Neuronal stem cell (in vitro differentiated cells): ENCODE data around the gene POLE.
A peak's percentile ranks its signal among the peaks of the same experiment; 100 is the strongest.

ENCODE experiments used
- DNase-seq: peaks from one replicate; pipeline ENCODE4 v3.0.0-alpha.2; 2013; ENCODE audit warnings: low spot score
- H2AFZ ChIP-seq: one replicate; pipeline ENCODE4 v1.6.1; 2013; ENCODE audit warnings: mild to moderate bottlenecking, low read length, inconsistent platforms
- H2AK5ac ChIP-seq: 2 replicates; pipeline ENCODE4 v1.6.1; 2013; ENCODE audit warnings: low read depth, mild to moderate bottlenecking, inconsistent platforms, low read length, moderate library complexity, mixed read lengths
- H2BK120ac ChIP-seq: 2 replicates; pipeline ENCODE4 v1.6.1; 2013; ENCODE audit warnings: low read depth, mild to moderate bottlenecking, inconsistent platforms, low read length, moderate library complexity, mixed read lengths
- H2BK12ac ChIP-seq: one replicate; pipeline ENCODE4 v1.6.1; 2013; ENCODE audit warnings: low read length, inconsistent platforms
- H2BK15ac ChIP-seq: 2 replicates; pipeline ENCODE4 v1.6.1; 2013; ENCODE audit warnings: mild to moderate bottlenecking, low read length, inconsistent platforms, mixed read lengths
- H2BK5ac ChIP-seq: one replicate; pipeline ENCODE4 v1.6.1; 2013; ENCODE audit warnings: inconsistent platforms, mild to moderate bottlenecking, low read length, moderate library complexity
- H3K14ac ChIP-seq: one replicate; pipeline ENCODE4 v1.6.1; 2013; ENCODE audit warnings: low read length, inconsistent platforms
- H3K18ac ChIP-seq: 2 replicates; pipeline ENCODE4 v1.6.1; 2013; ENCODE audit warnings: low read length, inconsistent platforms
- H3K23ac ChIP-seq: 2 replicates; pipeline ENCODE4 v1.6.1; 2013; ENCODE audit warnings: low read depth, mild to moderate bottlenecking, mixed read lengths, low read length, inconsistent platforms; ENCODE audit not compliant: poor library complexity
- H3K27ac ChIP-seq: replicated peaks from 3 replicates; pipeline ENCODE4 v1.5.1; 2013; ENCODE audit warnings: low read length, inconsistent platforms
- H3K27me3 ChIP-seq, 3 experiments: 2 replicates each; pipeline ENCODE4 v1.6.1; 2013; ENCODE audit warnings: low read length in 3 of 3, mild to moderate bottlenecking in 2 of 3, inconsistent platforms in 1 of 3, low read depth in 1 of 3, mixed read lengths in 1 of 3, moderate library complexity in 1 of 3; ENCODE audit not compliant: control insufficient read depth in 3 of 3, insufficient read depth in 3 of 3
- H3K36me3 ChIP-seq, 2 donors: replicated peaks in 1 of 2; 2 replicates each; pipeline ENCODE4 v1.6.1; 2013; ENCODE audit warnings: low read length in 2 of 2; ENCODE audit not compliant: control insufficient read depth in 2 of 2, insufficient read depth in 2 of 2
- H3K4ac ChIP-seq: 2 replicates; pipeline ENCODE4 v1.6.1; 2013; ENCODE audit warnings: inconsistent platforms, mild to moderate bottlenecking, low read length, moderate library complexity
- H3K4me1 ChIP-seq, 2 donors: 1 replicate in 1 of 2; 2 replicates in 1 of 2; pipeline ENCODE4 v1.6.1; 2013; ENCODE audit warnings: low read length in 2 of 2, low read depth in 1 of 2; ENCODE audit not compliant: control insufficient read depth in 2 of 2, insufficient read depth in 1 of 2
- H3K4me2 ChIP-seq: one replicate; pipeline ENCODE4 v1.6.1; 2013; ENCODE audit warnings: mild to moderate bottlenecking, low read length, inconsistent platforms; ENCODE audit not compliant: insufficient read depth, poor library complexity, severe bottlenecking
- H3K4me3 ChIP-seq, 2 donors: 2 replicates each; pipeline ENCODE4 v1.5.1; 2013; ENCODE audit warnings: low read length in 2 of 2, mild to moderate bottlenecking in 2 of 2, inconsistent platforms in 1 of 2, moderate library complexity in 1 of 2
- H3K79me1 ChIP-seq: one replicate; pipeline ENCODE4 v1.6.1; 2013; ENCODE audit warnings: low read depth, mild to moderate bottlenecking, inconsistent platforms, low read length, moderate library complexity
- H3K9ac ChIP-seq: one replicate; pipeline ENCODE4 v1.6.1; 2013; ENCODE audit warnings: mild to moderate bottlenecking, low read depth, low read length, inconsistent platforms; ENCODE audit not compliant: poor library complexity
- H3K9me3 ChIP-seq, 2 donors: replicated peaks in 1 of 2; 2 replicates each; pipeline versions ENCODE3 to v1.6.1; 2013; ENCODE audit warnings: low read length in 2 of 2, mild to moderate bottlenecking in 2 of 2, inconsistent platforms in 1 of 2, low read depth in 1 of 2, mixed read lengths in 1 of 2, moderate library complexity in 1 of 2; ENCODE audit not compliant: control insufficient read depth in 2 of 2, insufficient read depth in 1 of 2
- H4K8ac ChIP-seq: one replicate; pipeline ENCODE4 v1.6.1; 2013; ENCODE audit warnings: low read depth, mild to moderate bottlenecking, inconsistent platforms, low read length, moderate library complexity
- H4K91ac ChIP-seq: one replicate; pipeline ENCODE4 v1.6.1; 2013; ENCODE audit warnings: low read length, low read depth, mild to moderate bottlenecking, inconsistent platforms; ENCODE audit not compliant: poor library complexity
- WGBS, 2 donors: extraction: QIAGEN DNeasy Blood & Tissue Kit; methylation state at CpG; one replicate each; pipeline ENCODE4 v1.1.7; 2013; ENCODE audit warnings: missing lambda C conversion rate in 2 of 2, mixed read lengths in 1 of 2; ENCODE audit not compliant: insufficient read length in 2 of 2, insufficient replicate concordance in 1 of 2; ENCODE audit errors: extremely low coverage in 2 of 2; 5-methylcytosine and 5-hydroxymethylcytosine counted together

Gene POLE

DNA sequence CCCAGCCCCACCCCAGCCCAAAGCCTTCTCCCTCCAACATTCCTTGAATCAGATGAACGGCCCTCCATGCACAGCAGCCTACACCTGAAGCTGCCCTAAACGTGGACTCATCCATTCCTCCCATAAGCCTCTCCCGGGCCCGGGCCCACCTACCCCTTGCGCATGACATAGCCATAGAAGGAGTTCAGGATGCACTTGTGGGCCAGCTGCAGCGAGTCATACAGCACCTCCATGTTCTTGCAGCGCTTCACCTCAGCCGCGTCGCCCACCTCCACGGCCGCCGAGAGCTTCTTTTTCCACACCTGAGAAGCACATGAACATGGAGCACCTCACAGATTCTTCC is 22.0 kb downstream of the POLE start:
- H3K14ac ChIP-seq: no peak overlapping the region
- no peak overlapping the region for H2BK15ac ChIP-seq
- no peak overlapping the region for H3K4me2 ChIP-seq
- no peak overlapping the region for H2BK5ac ChIP-seq
- H3K27me3 ChIP-seq: no peaks in the 10 kb centered on the region
- WGBS, 2 donors: no CpG with 5 or more reads among the region's 13 CpGs
- H3K4me1 ChIP-seq: no peaks in the 10 kb centered on the region
- H3K23ac ChIP-seq: no peak overlapping the region
- no peak overlapping the region for H3K18ac ChIP-seq
- no peak overlapping the region for H2BK12ac ChIP-seq
- no peak overlapping the region for H3K4ac ChIP-seq
- H3K9me3 ChIP-seq: no peaks in the 10 kb centered on the region
- H3K36me3 ChIP-seq: peaks cover 81 to 99% of the 10 kb centered on the region in 2 donors
- H3K9ac ChIP-seq: no peak overlapping the region
- H2AK5ac ChIP-seq: no peak overlapping the region
- no peak overlapping the region for H2BK120ac ChIP-seq
- no peak overlapping the region for H4K91ac ChIP-seq
- peaks cover 7% of the 10 kb centered on the region for H3K79me1 ChIP-seq
- H2AFZ ChIP-seq: no peak overlapping the region
- H3K4me3 ChIP-seq: no peak overlapping the region
- no peak for DNase-seq
- no peak overlapping the region for H3K27ac ChIP-seq
- no peak overlapping the region for H4K8ac ChIP-seq

DNA sequence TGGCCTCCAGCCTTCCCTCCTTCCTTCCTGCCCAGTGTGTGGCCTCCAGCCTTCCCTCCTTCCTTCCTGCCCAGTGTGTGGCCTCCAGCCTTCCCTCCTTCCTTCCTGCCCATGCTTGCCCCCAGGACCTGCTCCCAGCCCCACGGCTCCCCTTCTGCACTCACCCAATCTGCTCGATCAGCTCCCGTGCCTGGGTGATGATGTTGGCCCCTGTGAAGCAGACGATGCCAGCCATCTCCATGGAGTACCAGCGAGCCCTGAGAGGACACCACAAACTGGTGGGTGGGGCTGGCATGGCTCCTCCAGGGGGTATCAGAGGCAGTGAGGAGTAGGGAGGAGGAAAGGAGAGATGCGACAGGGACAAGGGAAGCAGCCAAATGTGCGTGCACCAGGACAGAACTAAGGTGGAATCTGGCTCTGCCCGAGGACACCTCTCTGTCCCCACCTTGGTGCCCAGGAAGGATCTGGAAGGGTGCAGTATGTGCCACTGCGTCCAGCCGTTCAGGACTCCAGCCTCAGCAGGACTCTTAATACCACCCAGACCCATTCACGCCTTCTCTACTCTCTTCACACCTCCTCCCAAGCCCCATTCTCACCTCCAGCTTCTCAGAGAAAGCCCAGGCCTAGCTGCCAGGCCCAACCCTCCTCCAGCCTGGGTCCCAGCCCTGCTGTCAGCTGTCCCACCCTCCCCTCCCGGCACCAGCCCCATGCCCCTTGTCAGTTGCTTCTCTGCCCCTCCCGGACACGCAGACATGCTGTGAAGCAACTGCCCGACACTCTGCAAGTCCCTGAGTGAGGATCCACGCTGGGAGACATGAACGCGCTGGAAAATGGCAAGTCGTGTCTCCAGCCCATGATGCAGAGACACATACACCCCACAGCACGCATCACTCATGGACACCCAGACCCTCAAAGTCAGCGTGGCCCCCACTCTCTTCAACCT is 22.7 kb downstream of the POLE start:
- Histone ChIP-seq H4K91ac (no peak overlapping the region), H3K27me3 (no peaks in the 10 kb centered on the region), H3K79me1 (peaks cover 7% of the 10 kb centered on the region), H3K36me3 (peaks cover 78 to 99% of the 10 kb centered on the region in 2 donors), H2BK120ac (no peak overlapping the region), H3K18ac (no peak overlapping the region), H2BK15ac (no peak overlapping the region), H2BK5ac (no peak overlapping the region), H3K4ac (no peak overlapping the region), H3K4me2 (no peak overlapping the region), H3K23ac (peak overlapping the region; percentile 68), H3K14ac (no peak overlapping the region), H3K4me1 (no peaks in the 10 kb centered on the region), H2AFZ (no peak overlapping the region), H3K9ac (no peak overlapping the region), H3K4me3 (no peak overlapping the region), H4K8ac (no peak overlapping the region), H2AK5ac (no peak overlapping the region), H3K27ac (no peak overlapping the region), H3K9me3 (no peaks in the 10 kb centered on the region), H2BK12ac (no peak overlapping the region)
- DNase-seq: no peak
- no CpG with 5 or more reads among the region's 21 CpGs for WGBS, 2 donors

DNA sequence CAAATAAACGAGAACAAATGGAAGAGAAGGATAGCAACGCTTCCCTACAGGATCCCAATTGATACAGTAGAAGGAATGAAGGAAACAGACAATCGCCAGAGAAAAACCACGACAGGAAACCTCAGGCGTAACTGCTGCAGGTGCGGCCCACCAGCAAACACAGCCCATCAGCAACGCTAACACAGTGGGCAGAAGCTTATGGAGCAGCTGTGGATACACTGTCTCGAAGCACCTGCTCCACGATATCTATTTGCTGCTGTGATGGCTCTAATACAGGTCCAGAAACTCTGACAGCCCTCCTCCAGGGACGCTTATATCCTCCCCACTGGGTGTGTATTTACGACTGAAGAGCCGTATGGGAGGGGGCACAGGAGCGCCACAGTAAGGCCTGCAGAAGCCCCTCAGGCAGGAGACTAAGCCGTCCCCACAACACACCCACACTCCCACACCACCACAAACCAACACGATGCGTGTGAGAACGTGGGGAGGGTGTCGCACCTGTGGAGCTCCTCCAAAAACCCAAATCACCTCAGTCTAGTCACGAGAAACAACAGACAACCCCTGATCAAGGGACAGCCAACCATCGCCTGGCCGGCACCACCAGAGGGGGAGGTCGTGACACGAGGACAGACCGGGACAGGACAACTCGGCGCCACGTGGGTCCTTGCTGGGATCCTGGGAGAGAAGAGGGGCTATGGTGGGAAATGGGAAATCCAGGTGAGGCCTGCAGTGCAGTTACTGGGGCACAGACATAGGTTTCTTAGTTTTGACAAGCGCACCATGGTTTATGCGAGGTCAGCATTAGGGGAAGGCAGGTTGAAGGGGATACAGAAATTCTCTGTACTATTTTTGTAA is 24.0 kb downstream of the POLE start:
- peaks cover 4% of the 10 kb centered on the region for H3K79me1 ChIP-seq
- no peak overlapping the region for H3K4ac ChIP-seq
- peaks cover 0 to 2% of the 10 kb centered on the region in 2 donors for H3K9me3 ChIP-seq
- no peak overlapping the region for H3K23ac ChIP-seq
- H2AK5ac ChIP-seq: no peak overlapping the region
- no peak overlapping the region for H2AFZ ChIP-seq
- no peak overlapping the region for H4K91ac ChIP-seq
- H3K9ac ChIP-seq: no peak overlapping the region
- H2BK120ac ChIP-seq: no peak overlapping the region
- no peak overlapping the region for H2BK15ac ChIP-seq
- no CpG with 5 or more reads among the region's 29 CpGs for WGBS, 2 donors
- DNase-seq: no peak
- H3K4me2 ChIP-seq: no peak overlapping the region
- H2BK5ac ChIP-seq: no peak overlapping the region
- no peak overlapping the region for H4K8ac ChIP-seq
- H3K4me3 ChIP-seq: peak overlapping the region in 1 of 2 donors; percentile 49
- no peak overlapping the region for H3K14ac ChIP-seq
- no peaks in the 10 kb centered on the region for H3K27me3 ChIP-seq
- no peak overlapping the region for H3K27ac ChIP-seq
- no peaks in the 10 kb centered on the region for H3K4me1 ChIP-seq
- no peak overlapping the region for H3K18ac ChIP-seq
- no peak overlapping the region for H2BK12ac ChIP-seq
- H3K36me3 ChIP-seq: peaks cover 82 to 99% of the 10 kb centered on the region in 2 donors

DNA sequence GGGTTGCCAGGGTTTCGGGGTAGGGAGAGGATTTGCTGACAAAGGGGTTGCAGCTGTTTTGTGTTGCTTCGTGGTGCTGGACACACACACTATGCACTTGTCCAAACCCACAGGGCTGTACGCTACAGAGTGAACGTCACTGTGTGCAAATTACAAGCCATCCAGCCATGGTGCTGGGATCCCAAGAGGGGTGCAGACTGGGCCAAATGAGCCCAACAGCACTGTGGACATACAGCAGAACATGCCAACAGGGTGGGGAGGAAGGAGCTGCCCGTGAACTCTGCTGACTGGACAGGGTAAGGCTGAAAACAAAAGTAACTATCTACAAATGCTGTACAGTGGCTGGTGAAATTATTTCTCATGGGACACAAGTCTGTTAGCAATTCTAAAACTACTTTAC is 25.2 kb downstream of the POLE start:
- Histone ChIP-seq H3K14ac (no peak overlapping the region), H3K4me2 (no peak overlapping the region), H3K23ac (no peak overlapping the region), H2BK5ac (no peak overlapping the region), H3K36me3 (peaks cover 84 to 100% of the 10 kb centered on the region in 2 donors), H4K8ac (no peak overlapping the region), H3K27ac (no peak overlapping the region), H2BK12ac (no peak overlapping the region), H3K4me3 (no peak overlapping the region), H2AK5ac (no peak overlapping the region), H2BK15ac (no peak overlapping the region), H3K9me3 (peaks cover 0 to 3% of the 10 kb centered on the region in 2 donors), H3K79me1 (peaks cover 4% of the 10 kb centered on the region), H4K91ac (no peak overlapping the region), H2AFZ (no peak overlapping the region), H3K4ac (no peak overlapping the region), H3K18ac (no peak overlapping the region), H3K9ac (no peak overlapping the region), H2BK120ac (no peak overlapping the region), H3K4me1 (no peaks in the 10 kb centered on the region), H3K27me3 (no peaks in the 10 kb centered on the region)
- DNase-seq: no peak
- no CpG with 5 or more reads among the region's 5 CpGs for WGBS, 2 donors
